K562 (cell line): ENCODE results near the gene VEGFA. TPM values are rescaled to one million over a fixed set of nuclear protein-coding genes. Genes with fewer than 3 reads are reported as not detected.

ENCODE experiments used
- ATAC-seq: fragments of 200-7000 bp; cut with Tn5 transposase; 3 replicates; pipeline ENCODE4 v1.9.1; 2020; ENCODE audit warnings: moderate library complexity
- BruUV-seq: library from RNA; stranded (reverse); fragments of 400-500 nt; replicated peaks from 2 replicates; lab custom pipeline; 2021; lab: Mats Ljungman, UMichigan
- CTCF ChIA-PET: fragments of 300-600 bp; formaldehyde crosslinking; extraction: SDS; loops from one replicate; lab custom pipeline; 2021; ENCODE audit warnings: low intra/inter-chr PET ratio; lab: Yijun Ruan, JAX
- POLR2A ChIA-PET: fragments of 300-600, 350-650 bp; sonication (Branson Sonifier 250); formaldehyde crosslinking; extraction: SDS; loops from one replicate; lab custom pipeline; 2021; ENCODE audit warnings: antibody characterized with exemption, inconsistent platforms; lab: Yijun Ruan, JAX
- DNase-seq, 4 experiments: peaks; one replicate each; pipeline versions ENCODE4 v3.0.0 to v3.0.0-alpha.2; 2011 to 2018; ENCODE audit warnings: low spot score in 3 of 4, mixed read lengths in 3 of 4; ENCODE audit errors: extremely low read depth in 1 of 4
- FAIRE-seq: peaks from 2 replicates; lab custom pipeline; 2011; peaks lifted over from hg19 to GRCh38; lab: Jason Lieb, UNC
- H2AFZ ChIP-seq: 2 replicates; pipeline ENCODE4 v1.6.0; 2011; ENCODE audit warnings: low read depth, low read length, control low read depth, inconsistent platforms
- H3K27ac ChIP-seq: fragments of 200-600 bp; 3 replicates; pipeline ENCODE4 v1.8.0; 2011; ENCODE audit warnings: low read depth, mild to moderate bottlenecking, control low read depth, inconsistent platforms, low read length, moderate library complexity, mixed read lengths; ENCODE audit errors: extremely low read depth
- H3K27me3 ChIP-seq, 2 experiments: fragments of 300-600 bp in 1 of 2; 2 replicates in 1 of 2; 3 replicates in 1 of 2; pipeline versions ENCODE4 v1.6.0 to v1.8.0; 2011; ENCODE audit warnings: inconsistent platforms in 2 of 2, low read length in 2 of 2, mild to moderate bottlenecking in 1 of 2, mixed read lengths in 1 of 2, moderate library complexity in 1 of 2; ENCODE audit not compliant: control insufficient read depth in 2 of 2, insufficient read depth in 2 of 2
- H3K36me3 ChIP-seq: fragments of 300-600 bp; 3 replicates; pipeline ENCODE4 v1.8.0; 2011; ENCODE audit warnings: mild to moderate bottlenecking, low read length, inconsistent platforms; ENCODE audit not compliant: control insufficient read depth, insufficient read depth
- H3K4me1 ChIP-seq, 2 experiments: fragments of 200-600 bp in 1 of 2; replicated peaks in 1 of 2; 2 replicates in 1 of 2; 3 replicates in 1 of 2; pipeline versions ENCODE4 v1.5.1 to v1.8.0; 2011; ENCODE audit warnings: inconsistent platforms in 2 of 2, low read length in 2 of 2, mild to moderate bottlenecking in 1 of 2, mixed read lengths in 1 of 2, moderate library complexity in 1 of 2; ENCODE audit not compliant: control insufficient read depth in 2 of 2, insufficient read depth in 2 of 2
- H3K4me2 ChIP-seq: 2 replicates; pipeline ENCODE4 v1.6.1; 2011; ENCODE audit warnings: low read length, control low read depth, inconsistent platforms, mixed read lengths; ENCODE audit not compliant: insufficient read depth
- H3K4me3 ChIP-seq: fragments of 200-600 bp; sonication (generic), shearing (Covaris generic); 2 replicates; pipeline ENCODE4 v1.5.1; 2016; ENCODE audit warnings: control low read depth, inconsistent platforms
- H3K79me2 ChIP-seq: fragments of 200-600 bp; 3 replicates; pipeline ENCODE4 v1.8.0; 2011; ENCODE audit warnings: low read length, inconsistent platforms; ENCODE audit not compliant: control insufficient read depth, insufficient read depth
- H3K9ac ChIP-seq, 2 experiments: 2 replicates each; pipeline versions ENCODE4 v1.6.0 to v1.6.1; 2011; ENCODE audit warnings: low read depth in 2 of 2, low read length in 2 of 2, control low read depth in 1 of 2, inconsistent platforms in 1 of 2, mild to moderate bottlenecking in 1 of 2, mixed read lengths in 1 of 2; ENCODE audit not compliant: insufficient read depth in 1 of 2
- H3K9me1 ChIP-seq: one replicate; pipeline ENCODE4 v1.6.0; 2011; ENCODE audit warnings: inconsistent platforms, mild to moderate bottlenecking, low read length, moderate library complexity; ENCODE audit not compliant: control insufficient read depth, insufficient read depth
- H3K9me3 ChIP-seq: replicated peaks from 2 replicates; pipeline ENCODE4 v1.5.1; 2011; ENCODE audit warnings: low read depth, low read length, inconsistent platforms; ENCODE audit not compliant: control insufficient read depth, insufficient read depth
- H4K20me1 ChIP-seq: replicated peaks from 2 replicates; pipeline ENCODE4 v1.6.1; 2011; ENCODE audit warnings: low read length, inconsistent platforms, mixed read lengths; ENCODE audit not compliant: control insufficient read depth, insufficient read depth
- BCL6 ChIP-seq: fragments of 250-450 bp; sonication (Bioruptor Pico); IDR thresholded peaks from 2 replicates; pipeline ENCODE4 v1.4.0; 2020
- CHD4 ChIP-seq: fragments of 200-600 bp; sonication (generic); IDR thresholded peaks from 3 replicates; pipeline ENCODE4 v1.6.1; 2012; ENCODE audit warnings: low read depth, mild to moderate bottlenecking, mixed read lengths, low read length, inconsistent platforms; ENCODE audit not compliant: insufficient read depth, insufficient replicate concordance, poor library complexity, severe bottlenecking
- SMARCB1 ChIP-seq: IDR thresholded peaks from 2 replicates; pipeline ENCODE4 v1.6.1; 2011; ENCODE audit warnings: improper control_type of control experiment, low read depth; ENCODE audit not compliant: insufficient read length
- TRIM28 ChIP-seq: fragments of 450-650 bp; IDR thresholded peaks from 2 replicates; pipeline ENCODE4 v1.6.1; 2017
- ZNF146 ChIP-seq: IDR thresholded peaks from one replicate; pipeline ENCODE4 v1.6.1; 2018; ENCODE audit warnings: missing compliant biosample characterization; ENCODE audit not compliant: unreplicated experiment
- ZNF24 ChIP-seq: fragments of 450-650 bp; IDR thresholded peaks from 2 replicates; pipeline ENCODE4 v1.6.1; 2016
- WGBS: fragments of 100-300 bp; shearing (Covaris generic); methylation state at CpG from one replicate; pipeline ENCODE4 v1.1.6; 2016; ENCODE audit warnings: low coverage, mixed read lengths; ENCODE audit not compliant: insufficient coverage; ENCODE audit errors: missing lambda C conversion rate; 5-methylcytosine and 5-hydroxymethylcytosine counted together
- in situ Hi-C: fragments of 300-500 bp; cut with MboI; formaldehyde crosslinking; loops from 4 replicates; pipeline ENCODE4 v1.15.0; 2018; ENCODE audit warnings: inconsistent platforms, mixed read lengths
- intact Hi-C: fragments of 100-400 bp; cut with micrococcal nuclease; formaldehyde crosslinking; loops from 2 replicates; pipeline ENCODE4 v1.14.2; 2022
- polyA plus RNA-seq, 8 experiments: library from polyadenylated mRNA; depleted of rRNA in 4 of 8; stranded (reverse) in 5 of 8; unstranded in 3 of 8; fragments of >200 nt; fragmentation: Nextera tagmentation in 2 of 8; fragmentation: Illumina TruSeq in 1 of 8; extraction: Ambion mirVana in 2 of 8; extraction: Trizol in 1 of 8; gene quantifications; 2 replicates each; pipeline versions ENCODE4 v1.2.1 to v1.2.3, GENCODE V29; 2011 to 2014; ENCODE audit warnings: inconsistent platforms in 1 of 8, missing spikeins in 1 of 8
- total RNA-seq, 7 experiments: library from RNA; depleted of rRNA in 6 of 7; stranded (reverse); fragments of >200 nt in 6 of 7; fragmentation: Illumina TruSeq in 2 of 7; extraction: Trizol in 2 of 7; gene quantifications; 2 replicates each; pipeline versions ENCODE4 v1.2.1 to v1.2.3, GENCODE V29; 2011 to 2021; ENCODE audit warnings: low replicate concordance in 1 of 7
- TF ChIP-seq, protein P1 (sequence below): fragments of 250-450 bp; sonication (Bioruptor Pico); IDR thresholded peaks from 2 replicates; pipeline ENCODE4 v1.4.0; 2020; ENCODE audit warnings: mild to moderate bottlenecking, moderate library complexity
- TF ChIP-seq, protein P2 (sequence below): fragments of 200-400 bp; formaldehyde crosslinking; IDR thresholded peaks from 2 replicates; pipeline ENCODE4 v1.6.1; 2017; ENCODE audit warnings: mild to moderate bottlenecking, low read depth, low read length, moderate library complexity

The VEGFA gene
- total and polyA plus RNA-seq, 9 of the 15 experiments (the other 6 are each of a cell fraction or from before 2014, with no cell fraction given): 14.0 to 271 (median 124) TPM

DNA sequence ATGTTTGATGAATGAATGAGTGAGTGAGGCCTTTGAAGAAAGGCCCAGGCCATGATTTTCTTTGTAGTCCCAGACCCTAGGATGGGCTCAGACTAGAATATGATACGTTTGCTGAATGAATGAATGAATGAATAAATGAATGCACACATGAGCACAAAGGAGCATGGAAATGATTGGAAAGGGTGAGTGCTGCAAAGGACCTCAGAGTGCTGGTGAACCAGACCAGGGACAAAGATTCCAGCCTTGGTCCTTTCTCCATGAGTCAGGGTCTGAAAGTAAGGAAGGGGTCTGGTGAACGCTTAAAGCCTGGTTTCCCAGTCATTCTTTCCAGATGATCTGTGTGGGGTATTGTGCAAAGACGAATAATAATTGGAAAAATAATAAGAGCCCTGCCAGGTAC lies 42.4 kb upstream of the VEGFA start:
- no peak overlapping the region for H3K4me3 ChIP-seq
- H3K36me3 ChIP-seq: no peaks in the 10 kb centered on the region
- FAIRE-seq (no peak), DNase-seq (no peak), ATAC-seq (no peak)
- POLR2A ChIA-PET: interaction anchor here (0.6 to 1.1 kb wide), 2 partner anchors 29 to 453 kb away, joined by 3 to 4 read pairs; no protein-coding TSS in a partner anchor
- H3K9me1 ChIP-seq: peaks cover 5% of the 10 kb centered on the region
- H3K4me1 ChIP-seq: peaks cover 24 to 29% of the 10 kb centered on the region in 2 experiments
- H3K27ac ChIP-seq: no peak overlapping the region
- in situ Hi-C loops (no loop called here), intact Hi-C loops (no loop called here)
- WGBS: 30% methylated on average over 3 of the region's 3 CpGs
- H3K4me2 ChIP-seq: no peak overlapping the region
- H2AFZ ChIP-seq: no peak overlapping the region
- no peak for TF ChIP-seq CHD4
- TF ChIP-seq, protein P1, sequence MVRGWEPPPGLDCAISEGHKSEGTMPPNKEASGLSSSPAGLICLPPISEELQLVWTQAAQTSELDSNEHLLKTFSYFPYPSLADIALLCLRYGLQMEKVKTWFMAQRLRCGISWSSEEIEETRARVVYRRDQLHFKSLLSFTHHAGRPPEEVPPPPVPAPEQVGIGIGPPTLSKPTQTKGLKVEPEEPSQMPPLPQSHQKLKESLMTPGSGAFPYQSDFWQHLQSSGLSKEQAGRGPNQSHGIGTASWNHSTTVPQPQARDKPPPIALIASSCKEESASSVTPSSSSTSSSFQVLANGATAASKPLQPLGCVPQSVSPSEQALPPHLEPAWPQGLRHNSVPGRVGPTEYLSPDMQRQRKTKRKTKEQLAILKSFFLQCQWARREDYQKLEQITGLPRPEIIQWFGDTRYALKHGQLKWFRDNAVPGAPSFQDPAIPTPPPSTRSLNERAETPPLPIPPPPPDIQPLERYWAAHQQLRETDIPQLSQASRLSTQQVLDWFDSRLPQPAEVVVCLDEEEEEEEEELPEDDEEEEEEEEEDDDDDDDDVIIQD: no peak
- TF ChIP-seq, protein P2, sequence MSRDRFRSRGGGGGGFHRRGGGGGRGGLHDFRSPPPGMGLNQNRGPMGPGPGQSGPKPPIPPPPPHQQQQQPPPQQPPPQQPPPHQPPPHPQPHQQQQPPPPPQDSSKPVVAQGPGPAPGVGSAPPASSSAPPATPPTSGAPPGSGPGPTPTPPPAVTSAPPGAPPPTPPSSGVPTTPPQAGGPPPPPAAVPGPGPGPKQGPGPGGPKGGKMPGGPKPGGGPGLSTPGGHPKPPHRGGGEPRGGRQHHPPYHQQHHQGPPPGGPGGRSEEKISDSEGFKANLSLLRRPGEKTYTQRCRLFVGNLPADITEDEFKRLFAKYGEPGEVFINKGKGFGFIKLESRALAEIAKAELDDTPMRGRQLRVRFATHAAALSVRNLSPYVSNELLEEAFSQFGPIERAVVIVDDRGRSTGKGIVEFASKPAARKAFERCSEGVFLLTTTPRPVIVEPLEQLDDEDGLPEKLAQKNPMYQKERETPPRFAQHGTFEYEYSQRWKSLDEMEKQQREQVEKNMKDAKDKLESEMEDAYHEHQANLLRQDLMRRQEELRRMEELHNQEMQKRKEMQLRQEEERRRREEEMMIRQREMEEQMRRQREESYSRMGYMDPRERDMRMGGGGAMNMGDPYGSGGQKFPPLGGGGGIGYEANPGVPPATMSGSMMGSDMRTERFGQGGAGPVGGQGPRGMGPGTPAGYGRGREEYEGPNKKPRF: no peak
- peak; percentile 88 for TF ChIP-seq ZNF24
- no peak for TF ChIP-seq ZNF146 (CRISPR knock-in tag)
- TF ChIP-seq SMARCB1: no peak
- no peak for TF ChIP-seq BCL6
- TF ChIP-seq TRIM28: no peak
- BruUV-seq: no TSS peak
- no peaks in the 10 kb centered on the region; a peak in 1 of 5 replicates for H3K27me3 ChIP-seq
- no peaks in the 10 kb centered on the region for H4K20me1 ChIP-seq
- no peak overlapping the region for H3K9ac ChIP-seq
- H3K9me3 ChIP-seq: no peaks in the 10 kb centered on the region; the same call in none of the 2 replicates
- CTCF ChIA-PET: no interaction called here
- H3K79me2 ChIP-seq: no peaks in the 10 kb centered on the region
